HEK293 (cell line): ENCODE data around the gene MICALL1.
A peak's percentile ranks its signal among the peaks of the same experiment; 100 is the strongest.

ENCODE experiments used
- BCL11A ChIP-seq: fragments of 450-650 bp; formaldehyde crosslinking; IDR thresholded peaks from 2 replicates; pipeline ENCODE4 v1.5.1; 2016; ENCODE audit warnings: low read depth, missing biosample characterization, missing genetic modification characterization
- CTCF ChIP-seq: fragments of 450-650 bp; formaldehyde crosslinking; IDR thresholded peaks from 2 replicates; pipeline ENCODE4 v1.5.1; 2016; ENCODE audit warnings: missing biosample characterization, missing genetic modification characterization
- GLIS2 ChIP-seq: fragments of 450-650 bp; formaldehyde crosslinking; IDR thresholded peaks from 2 replicates; pipeline ENCODE4 v1.5.1; 2016; ENCODE audit warnings: missing biosample characterization, missing genetic modification characterization
- TCF7L2 ChIP-seq: IDR thresholded peaks from 2 replicates; pipeline ENCODE4 v1.6.1; 2011; ENCODE audit warnings: low read depth, mild to moderate bottlenecking, inconsistent platforms, low read length, moderate library complexity, borderline replicate concordance
- ZNF23 ChIP-seq: fragments of 450-650 bp; formaldehyde crosslinking; IDR thresholded peaks from 2 replicates; pipeline ENCODE4 v1.5.1; 2016; ENCODE audit warnings: missing biosample characterization, missing genetic modification characterization, borderline replicate concordance
- ZNF274 ChIP-seq, 2 experiments: fragments of 200-500 bp in 1 of 2; fragments of 450-650 bp in 1 of 2; sonication (Bioruptor generic) in 1 of 2; formaldehyde crosslinking in 1 of 2; IDR thresholded peaks; 2 replicates each; pipeline versions ENCODE4 v1.5.1 to v1.6.1; 2014 to 2016; ENCODE audit warnings: borderline replicate concordance in 1 of 2, inconsistent platforms in 1 of 2, low read length in 1 of 2, missing biosample characterization in 1 of 2, missing genetic modification characterization in 1 of 2
- ZNF514 ChIP-seq: fragments of 450-650 bp; formaldehyde crosslinking; IDR thresholded peaks from 2 replicates; pipeline ENCODE4 v1.5.1; 2016; ENCODE audit warnings: missing biosample characterization, missing genetic modification characterization
- ZNF548 ChIP-seq: fragments of 450-650 bp; formaldehyde crosslinking; IDR thresholded peaks from 2 replicates; pipeline ENCODE4 v1.5.1; 2016; ENCODE audit warnings: missing biosample characterization, missing genetic modification characterization
- ZNF670 ChIP-seq: fragments of 450-650 bp; formaldehyde crosslinking; IDR thresholded peaks from 2 replicates; pipeline ENCODE4 v1.5.1; 2016; ENCODE audit warnings: missing biosample characterization, missing genetic modification characterization, low read depth
- ZNF707 ChIP-seq: fragments of 450-650 bp; formaldehyde crosslinking; IDR thresholded peaks from 2 replicates; pipeline ENCODE4 v1.5.1; 2016; ENCODE audit warnings: missing biosample characterization, missing genetic modification characterization

- no peak for TF ChIP-seq ZNF548
- TF ChIP-seq TCF7L2, result no peak
- no peak for TF ChIP-seq BCL11A (tag by site-specific recombination)
- no peak for TF ChIP-seq ZNF514
- no peak for TF ChIP-seq ZNF23 (tag by site-specific recombination)
- TF ChIP-seq CTCF (tag by site-specific recombination), result no peak
- peak; percentile 58; the same call in 1 of the 2 replicates for TF ChIP-seq GLIS2
- TF ChIP-seq ZNF707, result no peak
- no peak for TF ChIP-seq ZNF670 (tag by site-specific recombination)
- TF ChIP-seq ZNF274 (IDR thresholded peaks at IDR 0.05; ENCODE audit: low read length), result no peak
- TF ChIP-seq ZNF274 (tag by site-specific recombination; IDR thresholded peaks at IDR 0.05; ENCODE audit: borderline replicate concordance), result no peak
These were observed 1.2 kb downstream of the MICALL1 start for GRCh38 chr22:37907036-37907954.
